T-helper 1 cell treated with Interleukin-12 subunit alpha and Interleukin-12 subunit beta and Interleukin-4 antibody, amounts not matched to agents 30 ng/mL and 1 ng/mL, for 36 hours (primary cell): ENCODE measurements around the gene BTG1. TPM values are rescaled to one million over a fixed set of nuclear protein-coding genes. Genes with fewer than 3 reads are reported as not detected.

Experiments
- intact Hi-C: fragments of 100-400 bp; cut with micrococcal nuclease; formaldehyde crosslinking; loops from one replicate; pipeline ENCODE4 v1.15.1; 2024
- total RNA-seq: library from RNA; stranded (reverse); gene quantifications from 2 replicates; pipeline ENCODE4 v1.2.3, GENCODE V29; 2022

The BTG1 gene, protein sequence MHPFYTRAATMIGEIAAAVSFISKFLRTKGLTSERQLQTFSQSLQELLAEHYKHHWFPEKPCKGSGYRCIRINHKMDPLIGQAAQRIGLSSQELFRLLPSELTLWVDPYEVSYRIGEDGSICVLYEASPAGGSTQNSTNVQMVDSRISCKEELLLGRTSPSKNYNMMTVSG
- 189 and 200 TPM in 2 replicates for total RNA-seq

DNA sequence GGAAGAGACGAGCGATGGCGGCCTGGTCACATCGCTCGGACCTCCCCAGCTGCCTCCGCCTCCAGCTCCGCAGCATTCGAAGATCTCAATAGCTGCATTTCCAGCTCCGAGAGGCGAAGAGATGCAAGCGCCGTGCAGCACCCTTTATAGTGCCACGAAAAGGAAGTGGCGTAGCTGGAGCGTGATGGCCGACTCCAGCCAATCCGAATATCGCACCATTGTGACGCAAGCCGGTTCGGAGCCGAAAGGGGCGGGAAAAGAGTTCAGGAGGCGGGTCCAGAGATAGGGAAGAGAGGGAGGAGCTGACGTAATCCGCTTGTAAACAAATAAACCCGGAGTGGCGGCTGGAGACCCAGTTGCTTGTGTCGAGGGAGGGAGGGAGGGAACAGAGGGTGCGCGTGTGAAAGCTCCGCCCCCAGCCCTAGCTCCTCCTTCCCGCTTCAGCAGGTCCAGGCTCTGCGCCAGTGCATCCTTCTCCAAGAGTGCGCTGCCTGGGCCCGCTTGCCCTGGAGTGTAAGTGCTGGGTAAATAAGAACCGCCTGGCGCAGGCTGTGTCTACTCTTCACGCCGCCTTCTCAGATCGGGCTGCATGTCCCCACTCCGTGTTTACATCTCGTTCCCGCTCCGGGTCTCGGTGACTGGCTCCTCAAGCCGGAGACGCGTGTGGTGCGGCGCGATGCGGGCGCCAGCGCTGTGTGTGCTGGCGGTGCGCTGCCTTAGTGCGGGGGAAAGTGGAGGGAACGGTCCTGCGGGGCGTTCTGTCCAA, at the start of gene BTG1:
TSS of gene BTG1 (minus strand) at position 116 of the 766 bp plus-strand sequence. CDS start 311 bp downstream, outside the sequence.
- intact Hi-C loops: loop anchor here (1.0 to 10.0 kb wide), 16 partner anchors 9 to 1429 kb away; partner anchors contain the start of genes EEA1 and SOCS2

DNA sequence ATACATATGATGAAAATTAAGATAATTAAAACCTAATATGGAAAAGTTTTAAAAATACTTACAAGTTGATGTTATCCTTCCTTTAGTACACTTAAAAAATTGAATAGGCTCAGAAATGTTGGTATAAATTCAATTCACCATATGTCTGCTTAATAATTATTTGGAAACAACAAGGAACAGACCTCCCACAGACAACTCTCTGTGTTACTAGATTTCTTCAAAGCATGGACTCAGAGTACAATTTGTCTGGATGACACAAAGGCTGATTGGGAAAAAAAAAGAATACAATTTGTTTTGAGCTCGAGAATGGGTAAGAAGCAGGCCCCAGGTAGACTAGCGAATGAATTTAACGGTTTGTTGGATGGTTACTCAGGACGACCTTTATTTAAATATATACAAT, 48.9 kb upstream of the BTG1 start:
- intact Hi-C loops: no loop called here

DNA sequence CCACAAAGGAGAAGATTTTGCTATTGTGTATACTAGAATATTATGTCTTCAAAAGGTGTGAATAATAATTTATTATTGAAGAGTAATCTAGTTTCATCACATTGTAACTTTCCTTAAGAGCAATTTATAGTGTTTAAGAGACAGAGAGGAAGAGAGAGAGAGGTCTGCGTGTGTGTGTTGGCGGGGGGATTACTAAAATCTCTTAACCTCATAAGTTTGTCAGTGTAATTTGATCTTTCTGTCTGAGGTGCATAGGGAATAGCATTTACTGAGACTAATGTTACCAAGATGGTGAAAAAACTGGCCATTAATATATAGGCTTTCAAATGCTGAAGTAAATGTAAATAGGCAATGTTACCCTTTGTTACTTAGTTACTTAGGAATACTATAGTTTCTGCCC, 48.2 kb upstream of the BTG1 start:
- intact Hi-C loops: no loop called here

DNA sequence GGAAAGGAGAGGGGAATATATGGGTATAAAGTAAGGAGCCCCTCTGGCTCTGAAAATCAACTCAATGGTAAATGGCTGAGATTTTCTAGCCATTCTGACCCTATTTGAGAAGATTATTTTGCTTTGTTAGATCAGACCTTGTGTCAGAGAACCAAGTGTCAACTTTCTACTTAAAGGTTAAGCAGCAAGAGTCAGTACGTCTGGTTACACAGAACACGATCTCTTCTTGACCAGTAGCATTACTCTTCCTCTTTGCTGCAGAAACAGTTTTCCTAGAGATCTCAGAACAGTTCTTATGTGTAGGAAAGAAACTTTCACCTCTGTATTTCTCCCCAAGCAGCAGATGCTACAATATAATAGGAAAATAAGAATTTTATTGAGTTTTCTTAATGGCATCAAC, 47.4 kb upstream of the BTG1 start:
- intact Hi-C loops: no loop called here

DNA sequence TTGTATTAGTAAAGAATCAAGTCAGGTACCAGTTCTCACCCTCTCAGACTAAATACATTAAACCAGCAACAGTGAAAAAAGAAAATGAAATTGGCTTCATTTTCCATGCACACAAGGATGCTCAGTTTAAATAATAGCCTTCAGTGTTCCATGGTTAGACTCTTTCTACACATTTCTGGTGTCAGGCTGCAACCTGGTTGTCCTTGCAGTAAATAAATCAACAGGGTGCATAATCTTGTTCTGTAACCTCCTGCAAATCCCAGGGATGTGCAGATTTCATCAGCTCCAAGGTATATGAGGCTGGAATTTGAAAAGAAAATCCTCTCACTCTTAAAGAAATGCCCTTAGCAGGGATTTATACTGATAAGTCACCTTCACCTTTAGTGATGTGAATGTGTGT, 46.7 kb upstream of the BTG1 start:
- intact Hi-C loops: no loop called here

DNA sequence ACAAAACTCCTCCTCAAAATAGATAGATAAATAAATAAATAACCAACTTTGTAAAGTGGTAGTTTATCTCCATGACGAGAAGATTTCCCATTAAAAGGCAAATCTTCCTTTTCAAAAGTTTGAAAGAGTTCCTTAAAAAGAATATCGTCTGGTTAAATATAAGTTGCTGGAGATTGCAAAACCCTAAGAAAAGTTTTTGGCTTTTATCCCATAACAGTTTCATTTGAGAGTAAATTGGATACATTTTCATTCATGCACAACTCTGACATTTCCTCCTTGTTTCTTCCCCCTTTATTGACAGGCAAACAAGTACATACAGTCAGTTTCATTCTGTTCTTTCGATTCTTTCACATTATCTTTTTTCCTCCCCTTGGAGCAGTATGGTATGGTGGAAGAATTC, 45.4 kb upstream of the BTG1 start:
- intact Hi-C loops: no loop called here

DNA sequence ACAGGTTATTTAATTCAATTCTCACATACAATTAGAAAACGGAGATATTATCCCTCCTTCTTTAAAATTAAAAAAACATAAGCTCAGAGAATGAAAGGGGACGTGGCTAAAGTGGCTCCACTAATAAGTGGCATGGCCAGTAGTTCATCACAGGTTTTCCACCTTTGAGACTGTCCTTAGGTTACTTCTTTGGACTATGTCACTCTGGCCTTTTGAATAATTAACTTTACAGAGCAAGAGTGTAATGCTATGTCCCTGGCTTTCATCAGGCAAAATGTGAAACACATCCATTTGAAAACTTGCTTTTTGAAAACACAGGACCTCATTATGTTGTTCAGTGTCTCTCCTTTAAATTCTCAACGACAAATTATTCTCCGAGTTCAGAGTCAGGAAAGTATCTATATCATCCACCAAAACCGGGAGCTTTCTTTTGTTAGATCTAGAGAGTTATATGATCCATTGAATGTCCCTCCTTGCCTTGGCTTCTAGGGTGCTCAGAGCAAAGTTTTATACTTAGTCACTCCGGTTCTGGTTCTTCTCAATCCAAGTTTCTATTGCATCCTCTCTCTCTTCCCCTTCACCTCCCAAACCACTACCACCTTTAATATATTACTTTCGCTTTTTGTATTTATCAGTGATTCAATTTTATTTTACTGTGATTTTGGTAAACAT, 43.0 kb upstream of the BTG1 start:
- intact Hi-C loops: no loop called here

DNA sequence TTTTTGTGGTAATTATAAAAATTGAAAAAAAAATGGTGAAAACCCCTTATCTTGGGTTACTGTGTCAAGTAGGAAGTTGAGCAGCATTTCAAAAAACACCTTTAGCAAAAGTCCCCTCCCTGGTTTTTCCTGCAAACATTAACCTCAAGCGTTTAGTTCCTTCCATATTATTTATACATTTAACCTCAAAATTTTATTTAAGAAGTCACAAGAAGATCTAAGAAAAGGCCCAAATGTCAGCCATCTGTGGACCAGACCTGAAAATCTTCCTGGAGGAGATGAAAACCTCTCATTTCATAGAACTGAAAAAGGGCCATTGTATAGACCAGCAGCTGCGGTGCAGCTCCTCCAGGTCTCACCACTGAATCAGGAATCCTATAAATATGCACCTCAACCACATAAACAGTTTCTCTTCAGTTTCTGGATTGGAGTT, 40.4 kb upstream of the BTG1 start:
- intact Hi-C loops: loop anchor here (1.0 to 2.0 kb wide), 2 partner anchors 319 to 407 kb away; no protein-coding TSS in a partner anchor

DNA sequence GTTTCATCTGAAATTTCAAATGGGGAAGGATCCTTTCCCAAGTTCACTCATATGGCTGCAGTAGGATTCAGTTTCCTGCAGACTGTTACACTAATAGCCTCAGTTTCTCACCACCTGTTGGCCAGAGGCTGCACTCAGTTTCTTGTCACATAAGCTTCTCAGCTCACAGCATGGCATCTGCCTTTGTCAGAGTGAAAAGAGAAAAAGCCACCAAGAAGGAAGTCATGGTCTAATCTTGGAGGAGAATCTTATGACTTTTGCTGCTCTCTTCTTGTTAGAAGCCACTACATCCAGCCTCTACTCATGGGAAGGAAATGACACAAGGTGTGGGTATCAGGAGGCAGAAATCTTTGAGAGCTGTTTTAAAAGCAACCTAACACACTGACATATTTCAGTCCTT, 39.4 kb upstream of the BTG1 start:
- intact Hi-C loops: loop anchor here (1.0 to 2.0 kb wide), 9 partner anchors 22 to 385 kb away; no protein-coding TSS in a partner anchor

DNA sequence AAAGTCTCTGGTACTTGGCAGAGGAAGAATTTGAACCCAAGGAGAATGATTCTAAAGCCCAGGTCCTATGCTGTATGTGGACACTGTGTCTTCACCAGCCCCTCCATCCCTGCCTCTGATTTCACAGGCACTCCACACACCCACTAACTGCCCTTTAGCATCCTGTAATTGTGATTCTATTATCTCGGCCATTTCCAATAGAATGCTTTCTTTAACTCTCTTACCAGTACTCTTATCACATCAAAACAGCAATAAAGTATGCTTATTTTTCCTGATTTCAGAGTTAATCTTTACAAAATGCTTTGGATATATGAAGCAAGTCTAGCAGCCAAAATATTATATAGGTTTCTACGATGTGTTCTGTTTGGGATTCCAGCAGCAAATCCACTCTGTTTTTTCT, 37.9 kb upstream of the BTG1 start:
- intact Hi-C loops: no loop called here

DNA sequence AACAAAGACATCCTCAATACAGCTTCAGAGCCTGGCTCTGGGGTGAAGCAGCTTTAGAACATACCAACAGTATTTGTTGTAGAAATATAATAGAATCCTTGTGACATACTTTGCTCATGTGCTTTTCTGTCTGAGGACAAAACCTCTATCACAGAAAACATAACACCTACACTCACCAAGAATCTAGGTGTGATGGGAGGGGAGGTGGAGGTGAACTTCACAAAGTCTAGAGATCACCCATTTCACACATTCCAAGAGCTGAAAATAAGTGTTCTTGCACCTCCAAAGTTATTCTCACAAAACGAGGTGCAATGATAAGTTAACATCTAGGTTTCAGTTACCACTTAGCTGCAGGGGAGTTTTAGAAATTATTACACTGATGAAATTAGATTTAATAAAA, 32.7 kb upstream of the BTG1 start:
- intact Hi-C loops: no loop called here

DNA sequence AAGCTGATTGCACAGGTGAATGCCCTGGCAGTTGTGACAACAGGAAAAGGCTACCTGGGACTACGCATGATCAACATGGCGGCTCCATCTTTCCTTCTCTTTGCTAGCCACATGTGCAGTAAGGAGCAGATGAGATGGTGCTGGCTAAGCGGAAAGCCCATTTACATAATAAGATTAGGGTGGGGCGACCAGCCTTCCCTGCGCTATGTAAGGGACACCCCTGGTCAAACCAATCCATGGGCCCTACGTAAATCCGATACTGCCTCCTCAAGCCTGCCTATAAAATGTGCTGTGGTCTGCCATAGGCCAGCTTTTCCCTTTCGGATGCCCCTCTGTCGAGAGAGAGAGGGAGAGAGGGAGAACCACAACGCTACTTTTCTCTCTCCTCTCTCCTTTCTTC, 31.0 kb upstream of the BTG1 start:
- intact Hi-C loops: no loop called here

DNA sequence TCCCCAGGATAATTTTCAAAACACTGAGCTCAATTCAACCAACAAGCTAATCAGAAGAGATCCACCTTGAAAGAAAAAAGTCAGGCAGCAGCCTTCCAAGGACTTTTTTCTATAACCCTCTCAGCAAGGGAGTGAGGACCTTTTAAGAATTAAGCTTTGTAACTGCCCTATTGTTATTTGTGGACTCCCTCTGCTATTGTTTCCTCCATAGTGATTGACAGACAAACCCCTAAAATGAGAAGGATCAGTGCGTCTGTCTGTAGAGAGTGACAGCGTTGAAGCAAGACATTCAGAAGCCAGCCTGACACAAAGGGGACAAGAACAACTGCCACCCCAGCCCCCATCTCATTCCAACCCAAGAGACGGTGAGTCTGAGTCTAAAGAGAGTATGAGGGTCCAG, 30.3 kb upstream of the BTG1 start:
- intact Hi-C loops: no loop called here

DNA sequence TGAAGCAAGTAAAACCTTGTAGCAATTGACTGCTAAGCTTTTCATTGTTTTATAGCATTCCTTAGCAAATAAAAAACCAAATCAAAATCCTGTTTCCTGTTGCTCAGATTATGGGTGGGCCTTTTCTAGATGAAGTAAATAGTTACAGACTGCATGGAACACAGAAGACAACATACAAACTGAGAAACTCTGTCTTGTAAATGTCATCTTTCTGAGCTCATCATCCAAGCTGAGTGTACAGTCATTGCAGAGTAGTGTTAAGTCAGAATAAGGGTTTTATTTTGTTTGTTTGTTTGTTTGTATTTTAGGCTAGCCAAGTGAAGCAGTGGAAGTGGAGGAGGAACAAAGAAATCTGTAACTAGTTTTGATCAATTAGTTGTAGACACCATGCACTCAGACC, 24.4 kb upstream of the BTG1 start:
- intact Hi-C loops: no loop called here

DNA sequence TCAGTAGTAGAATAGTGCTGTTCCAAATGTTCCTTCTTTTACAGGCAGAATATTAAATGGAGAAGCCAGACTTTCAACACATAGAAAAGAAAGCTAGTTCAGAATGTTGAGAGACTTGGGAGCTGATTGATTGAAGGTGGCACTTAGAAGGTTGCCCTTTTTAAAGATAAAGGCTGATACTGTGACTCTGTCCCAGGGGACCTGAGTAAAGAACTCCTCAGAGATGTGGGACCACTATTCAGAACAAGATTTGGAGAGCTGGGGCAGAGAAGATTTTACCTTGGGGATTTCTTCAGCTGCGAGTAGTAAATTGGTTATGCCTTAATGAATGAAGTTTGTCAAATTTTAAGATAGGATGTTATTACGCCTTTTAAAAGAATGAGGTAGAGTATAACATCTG, 21.4 kb upstream of the BTG1 start:
- intact Hi-C loops: no loop called here

DNA sequence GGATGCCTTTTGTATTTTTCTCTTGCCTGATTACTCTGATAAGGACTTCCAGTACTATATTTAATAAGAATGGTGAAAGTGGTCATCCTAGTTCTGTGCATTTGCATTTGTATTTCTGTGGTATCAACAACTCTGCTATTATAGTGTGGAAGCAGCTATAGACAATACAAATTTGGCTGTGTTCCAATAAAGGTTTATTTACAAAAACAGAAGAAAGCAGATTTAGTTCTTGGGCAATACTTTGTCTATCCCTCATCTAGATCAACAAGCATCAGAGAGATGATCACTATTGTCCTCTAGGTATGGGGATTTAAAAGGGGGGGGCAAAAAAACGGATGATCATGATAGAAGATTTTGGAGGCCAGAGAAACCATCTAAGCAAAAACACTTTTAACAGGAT, 19.1 kb upstream of the BTG1 start:
- intact Hi-C loops: no loop called here

DNA sequence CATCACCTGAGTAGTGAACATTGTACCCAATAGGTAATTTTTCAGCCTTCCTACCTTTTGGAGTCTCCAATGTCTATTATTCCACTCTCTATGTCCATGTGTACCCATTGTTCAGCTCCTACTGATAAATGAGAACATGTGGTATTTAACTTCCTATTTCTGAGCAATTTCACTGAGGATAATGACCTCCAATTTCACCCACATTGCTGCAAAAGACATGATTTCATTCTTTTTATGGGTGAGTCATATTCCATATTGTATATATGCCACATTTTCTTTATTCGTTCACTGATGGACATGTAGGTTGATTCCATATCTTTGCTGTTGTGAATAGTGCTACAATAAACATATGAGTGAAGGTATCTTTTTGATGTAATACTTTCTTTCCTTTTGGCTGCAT, 16.4 kb upstream of the BTG1 start:
- intact Hi-C loops: loop anchor here (2.0 kb wide), 1 partner anchor 23 kb away; no protein-coding TSS in a partner anchor

DNA sequence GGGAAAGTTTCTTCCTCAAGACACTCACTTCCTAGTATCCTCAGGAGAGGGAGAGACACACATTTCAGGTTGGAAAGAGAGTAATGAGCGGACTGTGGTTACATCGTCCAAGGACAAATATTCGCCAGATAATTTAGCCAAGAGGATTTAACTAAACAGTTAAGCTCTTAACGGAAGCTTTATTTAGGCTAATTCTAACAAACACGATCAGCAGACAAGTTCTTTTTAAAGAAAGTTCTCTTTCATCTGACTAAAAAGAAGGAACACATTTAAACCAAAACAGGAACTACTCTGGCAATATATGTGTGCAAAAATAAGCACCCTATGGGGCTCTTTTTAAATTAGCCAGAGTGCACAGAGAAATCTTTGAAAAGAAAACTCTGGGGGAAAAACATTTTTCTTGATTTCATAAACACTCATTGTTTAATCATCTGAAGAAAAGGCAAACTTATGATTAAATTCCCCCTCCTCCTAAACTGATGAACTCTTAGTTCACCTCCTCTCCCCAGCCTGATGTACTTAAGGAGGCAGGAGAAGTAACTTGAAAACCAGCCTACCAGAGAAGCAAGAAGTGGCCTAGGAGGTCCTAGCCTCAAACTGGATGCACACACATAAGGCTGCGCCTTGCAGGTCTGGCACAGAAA, 13.3 kb upstream of the BTG1 start:
- intact Hi-C loops: no loop called here

DNA sequence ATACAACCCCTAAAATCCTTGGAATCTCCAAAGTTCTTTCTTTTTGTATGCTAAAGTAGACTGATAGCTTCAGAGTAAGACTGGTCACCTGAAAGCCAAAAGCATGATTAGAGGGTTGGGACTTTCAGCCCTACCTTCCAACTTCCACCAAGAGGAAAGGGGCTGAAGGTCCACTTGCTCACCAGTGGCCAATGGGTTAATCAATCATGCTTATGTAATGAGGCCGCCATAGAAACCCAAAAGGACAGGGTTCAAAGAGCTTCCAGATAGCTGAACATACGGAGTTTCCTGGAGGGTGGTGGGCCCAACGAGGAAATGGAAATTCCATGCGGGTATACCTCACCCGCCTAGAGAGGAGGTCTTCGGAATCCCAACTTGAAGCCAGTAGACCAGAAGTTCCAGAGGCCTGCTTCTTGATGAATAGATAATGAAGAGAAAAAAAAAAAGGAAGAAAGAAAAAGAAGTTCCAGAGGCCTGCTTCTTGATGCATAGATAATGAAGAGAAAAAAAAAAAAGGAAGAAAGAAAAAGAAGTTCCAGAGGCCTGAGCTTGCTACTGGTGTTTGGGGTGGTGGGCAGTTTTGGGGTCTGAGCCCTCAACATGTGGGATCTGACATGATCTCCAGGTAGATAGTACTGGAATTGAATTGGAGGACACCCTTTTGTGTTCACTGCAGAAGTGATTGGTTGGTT, 11.2 kb upstream of the BTG1 start:
- intact Hi-C loops: no loop called here

DNA sequence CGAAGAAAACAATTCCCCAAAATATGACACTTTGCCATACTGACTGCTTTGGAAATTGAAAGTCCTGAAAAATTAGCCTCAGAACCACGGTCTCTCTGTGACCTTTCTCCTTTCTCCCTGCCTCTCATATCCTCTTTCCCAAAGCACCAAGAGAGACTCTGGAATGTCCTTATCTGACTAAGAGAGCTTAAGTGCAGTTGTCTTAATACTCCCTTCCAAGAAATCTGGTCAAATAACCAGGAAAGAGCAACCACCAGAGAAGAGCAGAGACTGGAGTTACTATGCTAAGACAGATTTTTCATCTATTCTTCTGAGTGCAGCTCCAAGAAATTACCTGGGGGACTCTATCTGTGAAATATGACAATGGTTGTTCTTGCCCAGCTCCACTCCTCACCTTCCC, 10.5 kb upstream of the BTG1 start:
- intact Hi-C loops: no loop called here

DNA sequence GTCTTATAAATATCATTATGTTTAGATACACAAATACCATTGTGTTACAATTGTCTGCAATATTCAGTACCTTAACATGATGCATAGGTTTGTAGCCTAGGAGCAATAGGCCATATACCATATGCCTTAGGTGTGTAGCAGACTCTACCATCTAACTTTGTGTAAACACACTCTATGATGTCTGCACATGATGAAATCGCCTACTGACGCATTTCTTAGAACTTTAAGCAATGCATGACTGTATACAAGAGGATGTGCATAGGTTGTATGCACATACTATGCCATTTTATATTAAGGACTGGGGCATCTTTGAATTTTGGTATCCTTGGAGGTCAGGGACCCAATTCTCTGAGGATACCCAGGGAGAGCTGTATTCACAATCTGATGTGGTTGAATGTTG, 10.1 kb upstream of the BTG1 start:
- intact Hi-C loops: no loop called here
